H1 (cell line): ENCODE results near the gene PKP1.

Experiments used
- CTBP2 ChIP-seq: IDR thresholded peaks from 2 replicates; pipeline ENCODE4 v1.7.0; 2011; ENCODE audit warnings: borderline replicate concordance, mild to moderate bottlenecking, moderate library complexity, mixed read lengths, low read length; ENCODE audit not compliant: insufficient read depth, insufficient read length
- EZH2 ChIP-seq: fragments of 200-600 bp; sonication (generic); IDR thresholded peaks from 2 replicates; pipeline ENCODE4 v1.7.1; 2012; ENCODE audit warnings: low read depth, mild to moderate bottlenecking, moderate library complexity, low read length, inconsistent platforms; ENCODE audit not compliant: severe bottlenecking
- GTF2F1 ChIP-seq: IDR thresholded peaks from 2 replicates; pipeline ENCODE4 v1.6.1; 2012; ENCODE audit warnings: low read depth, low read length, improper control_type of control experiment, borderline replicate concordance
- NRF1 ChIP-seq: IDR thresholded peaks from 2 replicates; pipeline ENCODE4 v1.6.1; 2011; ENCODE audit warnings: mild to moderate bottlenecking, low read depth, low read length, improper control_type of control experiment
- RBBP5 ChIP-seq: IDR thresholded peaks from 2 replicates; pipeline ENCODE4 v1.7.1; 2012; ENCODE audit warnings: low read depth, mild to moderate bottlenecking, inconsistent platforms, low read length, moderate library complexity, borderline replicate concordance
- TAF1 ChIP-seq: IDR thresholded peaks from 2 replicates; pipeline ENCODE4 v1.6.1; 2011; ENCODE audit warnings: mild to moderate bottlenecking, low read depth, low read length
- TF ChIP-seq, protein P1 (sequence below), 3 experiments: IDR thresholded peaks; 1 replicate in 2 of 3; 2 replicates in 1 of 3; pipeline versions ENCODE4 v1.5.1 to v1.6.1; 2011; ENCODE audit warnings: low read length in 3 of 3, mild to moderate bottlenecking in 3 of 3, inconsistent platforms in 2 of 3, low read depth in 1 of 3, moderate library complexity in 1 of 3; ENCODE audit not compliant: insufficient read depth in 1 of 3; ENCODE audit errors: control extremely low read depth in 1 of 3

GRCh38 chr1:201354151-201354900 lies 71.0 kb downstream of the PKP1 start:
- TF ChIP-seq NRF1, result no peak
- TF ChIP-seq, protein P1, sequence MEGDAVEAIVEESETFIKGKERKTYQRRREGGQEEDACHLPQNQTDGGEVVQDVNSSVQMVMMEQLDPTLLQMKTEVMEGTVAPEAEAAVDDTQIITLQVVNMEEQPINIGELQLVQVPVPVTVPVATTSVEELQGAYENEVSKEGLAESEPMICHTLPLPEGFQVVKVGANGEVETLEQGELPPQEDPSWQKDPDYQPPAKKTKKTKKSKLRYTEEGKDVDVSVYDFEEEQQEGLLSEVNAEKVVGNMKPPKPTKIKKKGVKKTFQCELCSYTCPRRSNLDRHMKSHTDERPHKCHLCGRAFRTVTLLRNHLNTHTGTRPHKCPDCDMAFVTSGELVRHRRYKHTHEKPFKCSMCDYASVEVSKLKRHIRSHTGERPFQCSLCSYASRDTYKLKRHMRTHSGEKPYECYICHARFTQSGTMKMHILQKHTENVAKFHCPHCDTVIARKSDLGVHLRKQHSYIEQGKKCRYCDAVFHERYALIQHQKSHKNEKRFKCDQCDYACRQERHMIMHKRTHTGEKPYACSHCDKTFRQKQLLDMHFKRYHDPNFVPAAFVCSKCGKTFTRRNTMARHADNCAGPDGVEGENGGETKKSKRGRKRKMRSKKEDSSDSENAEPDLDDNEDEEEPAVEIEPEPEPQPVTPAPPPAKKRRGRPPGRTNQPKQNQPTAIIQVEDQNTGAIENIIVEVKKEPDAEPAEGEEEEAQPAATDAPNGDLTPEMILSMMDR (IDR thresholded peaks at IDR 0.05; ENCODE audit: control extremely low read depth in 1 of 3, insufficient read depth in 1 of 3, low read depth in 1 of 3, low read length in 3 of 3), result peak; percentile 11 to 32 (median 23); a peak in 2 of 4 replicates
- no peak for TF ChIP-seq TAF1
- no peak for TF ChIP-seq EZH2
- TF ChIP-seq RBBP5, result no peak
- TF ChIP-seq GTF2F1, result no peak
- TF ChIP-seq CTBP2, result no peak
